A673 (cell line): ENCODE data around the gene ARHGEF6.

ENCODE experiments used
- CTCF ChIP-seq: fragments of 300-800, 200-600 bp; sonication (generic); conservative IDR thresholded peaks from 2 replicates; pipeline ENCODE4 v1.5.1; 2017; ENCODE audit warnings: low read depth, mild to moderate bottlenecking, antibody characterized with exemption, low read length, moderate library complexity, mixed read lengths
- EZH2 ChIP-seq: fragments of 200-600 bp; sonication (generic); IDR thresholded peaks from 2 replicates; pipeline ENCODE4 v1.6.1; 2017; ENCODE audit warnings: borderline replicate concordance, low read depth, mild to moderate bottlenecking, mixed read lengths, antibody characterized with exemption, low read length; ENCODE audit not compliant: poor library complexity, severe bottlenecking

DNA sequence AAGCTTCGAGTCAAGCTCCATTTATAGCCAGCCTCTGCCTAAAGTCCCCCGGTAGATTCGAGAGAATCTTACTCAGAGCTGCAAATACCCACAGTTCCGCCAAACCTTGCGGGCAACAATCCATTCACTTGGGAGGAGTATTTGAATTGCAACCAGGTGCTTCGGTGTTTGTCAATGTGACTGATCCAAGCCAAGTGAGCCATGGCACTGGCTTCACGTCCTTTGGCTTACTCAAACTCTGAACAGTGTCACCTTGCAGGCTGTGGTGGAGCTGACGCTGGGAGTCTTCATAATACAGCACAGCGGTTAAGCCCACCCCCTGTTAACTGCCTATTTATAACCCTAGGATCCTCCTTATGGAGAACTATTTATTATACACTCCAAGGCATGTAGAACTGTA is 121.6 kb downstream of the ARHGEF6 start:
- TF ChIP-seq CTCF (no peak), EZH2 (no peak)
